ENCODE results near the gene CMTM2.

DNA sequence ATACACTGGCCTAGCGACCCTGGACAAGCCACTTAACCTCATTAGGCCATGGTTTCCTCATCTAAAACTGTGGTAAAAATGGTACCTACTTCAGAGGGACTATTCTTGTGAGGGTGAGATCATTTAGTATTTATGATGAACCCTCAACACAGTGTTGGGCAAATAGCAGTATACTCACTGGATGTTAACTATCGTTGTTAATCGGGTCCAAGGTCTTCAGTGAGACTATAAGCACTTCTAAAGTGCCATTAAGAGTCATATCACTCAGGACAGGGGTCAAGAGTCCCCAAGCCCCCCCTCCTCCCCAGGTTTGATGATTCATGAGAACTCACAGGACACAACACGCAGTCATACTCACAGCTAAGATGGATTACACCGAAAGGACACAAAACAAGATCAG is 40.4 kb upstream of the CMTM2 start:
- TF ChIP-seq, protein P1, sequence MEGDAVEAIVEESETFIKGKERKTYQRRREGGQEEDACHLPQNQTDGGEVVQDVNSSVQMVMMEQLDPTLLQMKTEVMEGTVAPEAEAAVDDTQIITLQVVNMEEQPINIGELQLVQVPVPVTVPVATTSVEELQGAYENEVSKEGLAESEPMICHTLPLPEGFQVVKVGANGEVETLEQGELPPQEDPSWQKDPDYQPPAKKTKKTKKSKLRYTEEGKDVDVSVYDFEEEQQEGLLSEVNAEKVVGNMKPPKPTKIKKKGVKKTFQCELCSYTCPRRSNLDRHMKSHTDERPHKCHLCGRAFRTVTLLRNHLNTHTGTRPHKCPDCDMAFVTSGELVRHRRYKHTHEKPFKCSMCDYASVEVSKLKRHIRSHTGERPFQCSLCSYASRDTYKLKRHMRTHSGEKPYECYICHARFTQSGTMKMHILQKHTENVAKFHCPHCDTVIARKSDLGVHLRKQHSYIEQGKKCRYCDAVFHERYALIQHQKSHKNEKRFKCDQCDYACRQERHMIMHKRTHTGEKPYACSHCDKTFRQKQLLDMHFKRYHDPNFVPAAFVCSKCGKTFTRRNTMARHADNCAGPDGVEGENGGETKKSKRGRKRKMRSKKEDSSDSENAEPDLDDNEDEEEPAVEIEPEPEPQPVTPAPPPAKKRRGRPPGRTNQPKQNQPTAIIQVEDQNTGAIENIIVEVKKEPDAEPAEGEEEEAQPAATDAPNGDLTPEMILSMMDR (IDR thresholded peaks at IDR 0.05 in 8 of 11, conservative IDR thresholded peaks at IDR 0.05 in 3 of 11): no peak
- TF ChIP-seq POLR2AphosphoS5 (IDR thresholded peaks at IDR 0.05) (no peak), POLR2A (IDR thresholded peaks at IDR 0.05) (no peak)
